GM12878 (cell line): ENCODE data around the gene TMEM72. TPM values are rescaled to one million over a fixed set of nuclear protein-coding genes. Genes with fewer than 3 reads are reported as not detected.

ENCODE experiments used
- ATF7 ChIP-seq: fragments of 450-650 bp; IDR thresholded peaks from 2 replicates; pipeline ENCODE4 v1.6.1; 2016; ENCODE audit warnings: low read depth, mild to moderate bottlenecking
- CBX5 ChIP-seq: sonication (generic); IDR thresholded peaks from 2 replicates; pipeline ENCODE4 v1.6.1; 2016; ENCODE audit warnings: low read depth, moderate library complexity, mild to moderate bottlenecking, inconsistent platforms
- CEBPB ChIP-seq, 2 experiments: fragments of 150-350 bp in 1 of 2; IDR thresholded peaks; 2 replicates each; pipeline ENCODE4 v1.6.1; 2012 to 2014; ENCODE audit warnings: low read depth in 2 of 2, low read length in 2 of 2, borderline replicate concordance in 1 of 2, inconsistent platforms in 1 of 2
- CHD1 ChIP-seq: IDR thresholded peaks from 2 replicates; pipeline ENCODE4 v1.6.1; 2012; ENCODE audit warnings: low read depth, low read length, improper control_type of control experiment
- DPF2 ChIP-seq: fragments of 450-650 bp; IDR thresholded peaks from 2 replicates; pipeline ENCODE4 v1.6.1; 2017; ENCODE audit warnings: mild to moderate bottlenecking
- EGR1 ChIP-seq, 2 experiments: IDR thresholded peaks; 1 replicate in 1 of 2; 2 replicates in 1 of 2; pipeline ENCODE4 v1.6.1; 2011 to 2012; ENCODE audit warnings: low read depth in 2 of 2, low read length in 2 of 2, borderline replicate concordance in 1 of 2, mild to moderate bottlenecking in 1 of 2, moderate library complexity in 1 of 2
- GABPA ChIP-seq: IDR thresholded peaks from 2 replicates; pipeline ENCODE4 v1.6.1; 2014; ENCODE audit warnings: antibody characterized with exemption, low read depth, mild to moderate bottlenecking, inconsistent platforms
- GATAD2B ChIP-seq: fragments of 450-650 bp; conservative IDR thresholded peaks from 2 replicates; pipeline ENCODE4 v1.6.1; 2017; ENCODE audit warnings: low read depth, mild to moderate bottlenecking, moderate library complexity
- HDAC6 ChIP-seq: fragments of 200-600 bp; sonication (generic); IDR thresholded peaks from one replicate; pipeline ENCODE4 v1.8.0; 2017; ENCODE audit warnings: antibody characterized with exemption; ENCODE audit not compliant: unreplicated experiment
- JUNB ChIP-seq: IDR thresholded peaks from 2 replicates; pipeline ENCODE4 v1.6.1; 2016; ENCODE audit warnings: antibody characterized with exemption, mild to moderate bottlenecking
- KLF5 ChIP-seq: fragments of 450-650 bp; IDR thresholded peaks from 2 replicates; pipeline ENCODE4 v1.6.1; 2014; ENCODE audit warnings: mild to moderate bottlenecking; ENCODE audit not compliant: partially characterized antibody
- LARP7 ChIP-seq: fragments of 450-650 bp; IDR thresholded peaks from 2 replicates; pipeline ENCODE4 v1.6.1; 2017; ENCODE audit warnings: mild to moderate bottlenecking
- MEF2A ChIP-seq: IDR thresholded peaks from 2 replicates; pipeline ENCODE4 v1.6.1; 2011; ENCODE audit warnings: low read depth, mild to moderate bottlenecking, low read length, moderate library complexity; ENCODE audit not compliant: insufficient read depth
- MYB ChIP-seq: fragments of 150-350 bp; IDR thresholded peaks from 2 replicates; pipeline ENCODE4 v1.6.1; 2014; ENCODE audit warnings: mild to moderate bottlenecking, low read depth, low read length, borderline replicate concordance
- NBN ChIP-seq: fragments of 450-650 bp; IDR thresholded peaks from 2 replicates; pipeline ENCODE4 v1.6.1; 2016
- NFYB ChIP-seq: IDR thresholded peaks from 2 replicates; pipeline ENCODE4 v1.6.1; 2011; ENCODE audit warnings: low read depth, mild to moderate bottlenecking, low read length, improper control_type of control experiment, moderate library complexity; ENCODE audit not compliant: insufficient read depth
- NR2C1 ChIP-seq: fragments of 450-650 bp; IDR thresholded peaks from 2 replicates; pipeline ENCODE4 v1.6.1; 2017; ENCODE audit warnings: antibody characterized with exemption, mild to moderate bottlenecking, moderate library complexity
- NR2C2 ChIP-seq: IDR thresholded peaks from 2 replicates; pipeline ENCODE4 v1.6.1; 2011; ENCODE audit warnings: borderline replicate concordance, low read depth; ENCODE audit not compliant: control insufficient read depth, insufficient read length
- RFX5 ChIP-seq: IDR thresholded peaks from 2 replicates; pipeline ENCODE4 v1.6.1; 2011; ENCODE audit warnings: low read depth, low read length, improper control_type of control experiment
- SIN3A ChIP-seq: IDR thresholded peaks from 2 replicates; pipeline ENCODE4 v1.6.1; 2012; ENCODE audit warnings: low read depth, low read length, improper control_type of control experiment
- TCF12 ChIP-seq: IDR thresholded peaks from 2 replicates; pipeline ENCODE4 v1.6.1; 2011; ENCODE audit warnings: low read depth, mild to moderate bottlenecking, low read length
- TCF7 ChIP-seq: IDR thresholded peaks from 2 replicates; pipeline ENCODE4 v1.6.1; 2014; ENCODE audit warnings: antibody characterized with exemption, borderline replicate concordance
- polyA plus RNA-seq, 11 experiments: library from polyadenylated mRNA; depleted of rRNA in 4 of 11; unstranded in 6 of 11; stranded (reverse) in 5 of 11; fragments of >200 nt; fragmentation: Nextera tagmentation in 4 of 11; fragmentation: Illumina TruSeq in 1 of 11; extraction: Ambion mirVana in 4 of 11; extraction: Trizol in 1 of 11; gene quantifications; 1 replicate in 1 of 11; 2 replicates in 10 of 11; pipeline versions ENCODE4 v1.2.1 to v1.2.3, GENCODE V29; 2011 to 2016; ENCODE audit warnings: inconsistent platforms in 2 of 11, missing spikeins in 2 of 11, low read depth in 1 of 11
- total RNA-seq, 4 experiments: library from RNA; depleted of rRNA in 3 of 4; stranded (reverse); fragments of >200 nt in 3 of 4; fragmentation: Illumina TruSeq in 1 of 4; extraction: Trizol in 1 of 4; gene quantifications; 2 replicates each; pipeline versions ENCODE4 v1.2.1 to v1.2.3, GENCODE V29; 2013 to 2021
- TF ChIP-seq, protein P1 (sequence below): fragments of 450-650 bp; IDR thresholded peaks from 2 replicates; pipeline ENCODE4 v1.6.1; 2017; ENCODE audit warnings: mild to moderate bottlenecking, low read depth, inconsistent platforms; ENCODE audit not compliant: poor library complexity, severe bottlenecking
- TF ChIP-seq, protein P2 (sequence below): IDR thresholded peaks from 2 replicates; pipeline ENCODE4 v1.6.1; 2012; ENCODE audit warnings: mild to moderate bottlenecking, low read depth, low read length
- TF ChIP-seq, protein P3 (sequence below): IDR thresholded peaks from 2 replicates; pipeline ENCODE4 v1.6.1; 2011; ENCODE audit warnings: borderline replicate concordance, low read depth, mild to moderate bottlenecking, moderate library complexity, low read length; ENCODE audit not compliant: insufficient read depth, poor library complexity, severe bottlenecking

TMEM72 gene
- total and polyA plus RNA-seq, 10 of the 15 experiments (the other 5 are each of a cell fraction or from before 2014, with no cell fraction given), result 0.12 TPM; not detected in 9

DNA sequence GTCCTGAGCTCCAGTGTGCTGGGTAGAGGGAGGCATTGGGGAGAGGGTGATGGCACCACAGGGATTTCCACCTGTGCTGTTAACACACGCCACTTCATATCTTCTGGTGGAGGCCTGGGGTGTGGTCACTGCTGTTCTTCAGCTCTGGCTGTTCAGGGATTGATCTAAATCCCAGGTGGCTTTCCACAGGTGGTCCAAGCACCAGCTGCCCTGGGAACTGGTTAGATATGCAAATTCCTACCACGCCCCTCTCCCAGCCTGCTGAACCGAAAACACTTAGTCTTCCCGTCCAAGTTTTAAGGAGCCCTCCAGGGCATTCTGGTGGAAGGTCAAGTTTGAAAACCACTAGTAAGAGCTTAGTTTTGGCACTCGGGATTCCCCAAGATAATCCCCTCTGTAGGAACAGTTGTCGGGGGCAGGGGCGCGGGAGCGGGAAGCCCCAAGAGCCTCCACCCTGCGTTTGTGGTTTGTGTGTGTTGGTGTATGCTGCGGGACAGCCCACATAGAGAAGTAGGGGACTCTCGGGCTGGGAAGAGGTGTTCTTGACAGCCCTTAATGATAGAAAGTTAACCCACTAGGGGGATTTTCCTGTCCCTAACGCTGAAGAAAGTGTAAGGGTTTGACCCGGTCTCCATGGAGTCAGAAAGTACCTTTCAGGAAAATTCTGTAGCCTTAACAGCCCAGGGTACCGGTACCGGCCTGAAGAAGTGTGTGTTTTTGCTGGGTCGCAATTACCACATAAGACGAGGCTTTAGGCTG lies 62.4 kb downstream of the TMEM72 start (continued):
- TF ChIP-seq KLF5 (no peak), GABPA (no peak), MYB (no peak), NBN (no peak), NR2C1 (no peak), HDAC6 (no peak), JUNB (no peak), SIN3A (no peak), MEF2A (no peak), LARP7 (no peak), RFX5 (no peak), CHD1 (no peak), DPF2 (peak; percentile 51; the same call in 1 of the 2 replicates), ATF7 (no peak), NFYB (no peak), TCF7 (no peak), TCF12 (no peak), GATAD2B (0 out of 2 replicates have a peak, but pooled peaks have one; percentile 81), CEBPB (IDR thresholded peaks at IDR 0.05; ENCODE audit: borderline replicate concordance in 1 of 2, low read depth in 2 of 2, low read length in 2 of 2) (no peak), NR2C2 (no peak), EGR1 (IDR thresholded peaks at IDR 0.05; ENCODE audit: borderline replicate concordance in 1 of 2, low read depth in 2 of 2, low read length in 2 of 2) (peak in 1 of 2 experiments; percentile 27; a peak in 1 of 3 replicates), CBX5 (no peak)
- TF ChIP-seq, protein P1, sequence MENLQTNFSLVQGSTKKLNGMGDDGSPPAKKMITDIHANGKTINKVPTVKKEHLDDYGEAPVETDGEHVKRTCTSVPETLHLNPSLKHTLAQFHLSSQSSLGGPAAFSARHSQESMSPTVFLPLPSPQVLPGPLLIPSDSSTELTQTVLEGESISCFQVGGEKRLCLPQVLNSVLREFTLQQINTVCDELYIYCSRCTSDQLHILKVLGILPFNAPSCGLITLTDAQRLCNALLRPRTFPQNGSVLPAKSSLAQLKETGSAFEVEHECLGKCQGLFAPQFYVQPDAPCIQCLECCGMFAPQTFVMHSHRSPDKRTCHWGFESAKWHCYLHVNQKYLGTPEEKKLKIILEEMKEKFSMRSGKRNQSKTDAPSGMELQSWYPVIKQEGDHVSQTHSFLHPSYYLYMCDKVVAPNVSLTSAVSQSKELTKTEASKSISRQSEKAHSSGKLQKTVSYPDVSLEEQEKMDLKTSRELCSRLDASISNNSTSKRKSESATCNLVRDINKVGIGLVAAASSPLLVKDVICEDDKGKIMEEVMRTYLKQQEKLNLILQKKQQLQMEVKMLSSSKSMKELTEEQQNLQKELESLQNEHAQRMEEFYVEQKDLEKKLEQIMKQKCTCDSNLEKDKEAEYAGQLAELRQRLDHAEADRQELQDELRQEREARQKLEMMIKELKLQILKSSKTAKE, result peak; percentile 37
- TF ChIP-seq, protein P2, sequence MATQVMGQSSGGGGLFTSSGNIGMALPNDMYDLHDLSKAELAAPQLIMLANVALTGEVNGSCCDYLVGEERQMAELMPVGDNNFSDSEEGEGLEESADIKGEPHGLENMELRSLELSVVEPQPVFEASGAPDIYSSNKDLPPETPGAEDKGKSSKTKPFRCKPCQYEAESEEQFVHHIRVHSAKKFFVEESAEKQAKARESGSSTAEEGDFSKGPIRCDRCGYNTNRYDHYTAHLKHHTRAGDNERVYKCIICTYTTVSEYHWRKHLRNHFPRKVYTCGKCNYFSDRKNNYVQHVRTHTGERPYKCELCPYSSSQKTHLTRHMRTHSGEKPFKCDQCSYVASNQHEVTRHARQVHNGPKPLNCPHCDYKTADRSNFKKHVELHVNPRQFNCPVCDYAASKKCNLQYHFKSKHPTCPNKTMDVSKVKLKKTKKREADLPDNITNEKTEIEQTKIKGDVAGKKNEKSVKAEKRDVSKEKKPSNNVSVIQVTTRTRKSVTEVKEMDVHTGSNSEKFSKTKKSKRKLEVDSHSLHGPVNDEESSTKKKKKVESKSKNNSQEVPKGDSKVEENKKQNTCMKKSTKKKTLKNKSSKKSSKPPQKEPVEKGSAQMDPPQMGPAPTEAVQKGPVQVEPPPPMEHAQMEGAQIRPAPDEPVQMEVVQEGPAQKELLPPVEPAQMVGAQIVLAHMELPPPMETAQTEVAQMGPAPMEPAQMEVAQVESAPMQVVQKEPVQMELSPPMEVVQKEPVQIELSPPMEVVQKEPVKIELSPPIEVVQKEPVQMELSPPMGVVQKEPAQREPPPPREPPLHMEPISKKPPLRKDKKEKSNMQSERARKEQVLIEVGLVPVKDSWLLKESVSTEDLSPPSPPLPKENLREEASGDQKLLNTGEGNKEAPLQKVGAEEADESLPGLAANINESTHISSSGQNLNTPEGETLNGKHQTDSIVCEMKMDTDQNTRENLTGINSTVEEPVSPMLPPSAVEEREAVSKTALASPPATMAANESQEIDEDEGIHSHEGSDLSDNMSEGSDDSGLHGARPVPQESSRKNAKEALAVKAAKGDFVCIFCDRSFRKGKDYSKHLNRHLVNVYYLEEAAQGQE, result no peak
- TF ChIP-seq, protein P3, sequence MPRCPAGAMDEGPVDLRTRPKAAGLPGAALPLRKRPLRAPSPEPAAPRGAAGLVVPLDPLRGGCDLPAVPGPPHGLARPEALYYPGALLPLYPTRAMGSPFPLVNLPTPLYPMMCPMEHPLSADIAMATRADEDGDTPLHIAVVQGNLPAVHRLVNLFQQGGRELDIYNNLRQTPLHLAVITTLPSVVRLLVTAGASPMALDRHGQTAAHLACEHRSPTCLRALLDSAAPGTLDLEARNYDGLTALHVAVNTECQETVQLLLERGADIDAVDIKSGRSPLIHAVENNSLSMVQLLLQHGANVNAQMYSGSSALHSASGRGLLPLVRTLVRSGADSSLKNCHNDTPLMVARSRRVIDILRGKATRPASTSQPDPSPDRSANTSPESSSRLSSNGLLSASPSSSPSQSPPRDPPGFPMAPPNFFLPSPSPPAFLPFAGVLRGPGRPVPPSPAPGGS, result peak; percentile 55
